Sigmoid colon (tissue), 7 donors: Measurements from ENCODE around the gene SLC39A13. TPM values are rescaled to one million over a fixed set of nuclear protein-coding genes. Genes with fewer than 3 reads are reported as not detected.

Experiments
- DNase-seq: peaks from one replicate; pipeline ENCODE4 v3.0.0-alpha.2; 2019
- H3K27ac ChIP-seq, 4 donors: fragments of 200-600 bp; sonication (generic); one replicate each; pipeline ENCODE4 v1.5.1; 2016 to 2019; ENCODE audit warnings: mild to moderate bottlenecking in 1 of 4
- H3K27me3 ChIP-seq, 3 donors: fragments of 200-600 bp; sonication (generic); one replicate each; pipeline ENCODE4 v1.5.1; 2019; ENCODE audit warnings: mild to moderate bottlenecking in 1 of 3
- H3K36me3 ChIP-seq, 4 donors: fragments of 200-600 bp; sonication (generic); one replicate each; pipeline ENCODE4 v1.5.1; 2016 to 2019
- H3K4me1 ChIP-seq, 4 donors: fragments of 200-600 bp; sonication (generic); one replicate each; pipeline ENCODE4 v1.5.1; 2017 to 2019
- H3K4me3 ChIP-seq, 4 donors: fragments of 200-600 bp; sonication (generic); one replicate each; pipeline ENCODE4 v1.5.1; 2017 to 2019; ENCODE audit warnings: mild to moderate bottlenecking in 2 of 4, moderate library complexity in 1 of 4
- H3K9me3 ChIP-seq, 4 donors: fragments of 200-600 bp in 3 of 4; sonication (generic) in 3 of 4; one replicate each; pipeline versions ENCODE4 v1.5.1 to v1.6.1; 2013 to 2019
- EP300 ChIP-seq, 4 donors: sonication (generic); formaldehyde crosslinking; IDR thresholded peaks; one replicate each; pipeline ENCODE4 v1.6.1; 2017; ENCODE audit warnings: antibody characterized with exemption in 4 of 4
- POLR2A ChIP-seq, 2 donors: fragments of 450-650 bp; IDR thresholded peaks; one replicate each; pipeline ENCODE4 v1.6.1; 2016; ENCODE audit warnings: antibody characterized with exemption in 2 of 2, mild to moderate bottlenecking in 2 of 2, moderate library complexity in 2 of 2
- POLR2AphosphoS5 ChIP-seq, 4 donors: sonication (generic); formaldehyde crosslinking; IDR thresholded peaks; one replicate each; pipeline ENCODE4 v1.6.1; 2017; ENCODE audit warnings: antibody characterized with exemption in 4 of 4
- WGBS, 2 donors: extraction: QIAGEN DNeasy Blood & Tissue Kit; methylation state at CpG; one replicate each; pipeline ENCODE4 v1.1.7; 2013; 5-methylcytosine and 5-hydroxymethylcytosine counted together
- intact Hi-C: fragments of 100-400 bp; cut with DNase I; formaldehyde crosslinking; loops from one replicate; pipeline ENCODE4 v1.15.1; 2023
- polyA plus RNA-seq, 3 donors: library from polyadenylated mRNA; stranded (reverse); fragments of 200-250 nt; gene quantifications; one replicate each; pipeline ENCODE4 v1.2.3, GENCODE V29; 2013
- total RNA-seq, 4 donors: library from RNA; depleted of rRNA; stranded (reverse); fragments of >200 nt; gene quantifications; one replicate each; pipeline ENCODE4 v1.1.0, GENCODE V29; 2016
- TF ChIP-seq, protein P1 (sequence below), 4 experiments: fragments of 450-650 bp in 3 of 4; fragments of 200-600 bp in 1 of 4; IDR thresholded peaks; one replicate each; pipeline ENCODE4 v1.5.1; 2016 to 2019; ENCODE audit warnings: antibody characterized with exemption in 4 of 4, mild to moderate bottlenecking in 3 of 4, moderate library complexity in 2 of 4
- donor health status: healthy with polysubstance abuse.
- donor health status: Bipolar disorder and iron deficiency.
- donor health status: healthy.

The SLC39A13 gene
- total and polyA plus RNA-seq, 7 donors = 4.6 to 87.5 (median 38.2) TPM

DNA sequence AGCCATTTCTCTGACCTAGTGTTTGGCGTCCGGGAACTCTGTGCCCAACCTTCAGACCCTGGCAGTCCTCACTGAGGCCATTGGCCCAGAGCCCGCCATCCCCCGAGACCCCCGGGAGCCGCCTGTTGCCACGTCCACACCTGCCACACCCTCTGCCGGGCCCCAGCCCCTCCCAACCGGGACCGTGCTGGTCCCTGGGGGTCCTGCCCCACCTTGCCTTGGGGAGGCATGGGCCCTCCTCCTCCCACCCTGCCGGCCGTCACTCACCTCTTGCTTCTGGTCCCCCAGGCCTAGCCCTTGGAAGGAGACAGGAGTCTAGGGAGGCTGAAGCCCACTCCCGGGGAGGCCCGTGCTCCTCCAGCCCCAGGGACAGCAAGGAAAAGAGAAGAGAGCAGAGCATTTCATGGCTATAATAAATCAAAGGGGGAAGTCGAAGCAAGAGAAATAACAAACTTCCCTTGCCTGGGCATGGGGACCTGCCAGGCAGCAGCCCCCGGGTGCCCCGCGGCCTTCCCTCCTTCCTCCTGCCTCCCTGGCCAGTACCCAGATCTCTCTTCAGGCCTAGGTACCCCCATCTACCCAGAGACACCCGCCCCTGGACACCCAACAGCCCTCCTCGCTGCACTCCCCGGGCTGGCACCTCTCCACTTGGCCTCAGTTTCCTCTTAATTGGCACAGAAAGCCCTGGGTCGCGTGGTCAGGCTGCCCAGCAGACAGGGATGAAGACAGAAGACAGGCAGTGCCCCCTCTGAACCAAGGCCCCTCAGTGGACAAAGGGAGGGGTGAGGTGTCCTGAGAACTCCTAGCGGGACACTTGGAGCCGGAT lies 13.0 kb upstream of the SLC39A13 start:
- Histone ChIP-seq H3K36me3 (no peaks in the 10 kb centered on the region), H3K4me1 (peaks cover 0 to 12% (median 9%) of the 10 kb centered on the region in 4 donors), H3K9me3 (no peaks in the 10 kb centered on the region), H3K27me3 (no peaks in the 10 kb centered on the region), H3K4me3 (peak overlapping the region in 1 of 4 donors; percentile 21), H3K27ac (peak overlapping the region; percentile 61 to 80 (median 67))
- intact Hi-C loops = no loop called here
- TF ChIP-seq POLR2AphosphoS5 (IDR thresholded peaks at IDR 0.05) = no peak
- TF ChIP-seq POLR2A (IDR thresholded peaks at IDR 0.05) = no peak
- no peak for TF ChIP-seq EP300 (IDR thresholded peaks at IDR 0.05)
- TF ChIP-seq, protein P1, sequence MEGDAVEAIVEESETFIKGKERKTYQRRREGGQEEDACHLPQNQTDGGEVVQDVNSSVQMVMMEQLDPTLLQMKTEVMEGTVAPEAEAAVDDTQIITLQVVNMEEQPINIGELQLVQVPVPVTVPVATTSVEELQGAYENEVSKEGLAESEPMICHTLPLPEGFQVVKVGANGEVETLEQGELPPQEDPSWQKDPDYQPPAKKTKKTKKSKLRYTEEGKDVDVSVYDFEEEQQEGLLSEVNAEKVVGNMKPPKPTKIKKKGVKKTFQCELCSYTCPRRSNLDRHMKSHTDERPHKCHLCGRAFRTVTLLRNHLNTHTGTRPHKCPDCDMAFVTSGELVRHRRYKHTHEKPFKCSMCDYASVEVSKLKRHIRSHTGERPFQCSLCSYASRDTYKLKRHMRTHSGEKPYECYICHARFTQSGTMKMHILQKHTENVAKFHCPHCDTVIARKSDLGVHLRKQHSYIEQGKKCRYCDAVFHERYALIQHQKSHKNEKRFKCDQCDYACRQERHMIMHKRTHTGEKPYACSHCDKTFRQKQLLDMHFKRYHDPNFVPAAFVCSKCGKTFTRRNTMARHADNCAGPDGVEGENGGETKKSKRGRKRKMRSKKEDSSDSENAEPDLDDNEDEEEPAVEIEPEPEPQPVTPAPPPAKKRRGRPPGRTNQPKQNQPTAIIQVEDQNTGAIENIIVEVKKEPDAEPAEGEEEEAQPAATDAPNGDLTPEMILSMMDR (IDR thresholded peaks at IDR 0.05) = no peak
- 65 to 83% methylated on average over 25 of the region's 25 CpGs for WGBS, 2 donors
- DNase-seq = no peak

DNA sequence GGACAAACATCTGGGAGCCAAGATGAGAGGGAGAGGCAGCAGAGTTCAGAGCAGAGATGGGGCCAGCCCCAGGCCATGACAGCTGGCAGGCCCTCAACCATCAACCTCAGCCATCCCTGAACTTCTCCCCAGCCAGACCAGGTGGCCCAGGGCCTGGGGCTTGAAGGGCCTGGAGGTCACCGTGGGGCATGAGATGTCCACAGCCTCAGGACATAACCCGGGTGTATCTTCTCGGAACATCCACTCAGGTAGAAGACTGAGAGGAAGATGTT lies 12.4 kb upstream of the SLC39A13 start:
- H3K27ac ChIP-seq = peak overlapping the region; percentile 61 to 80 (median 67)
- H3K9me3 ChIP-seq = no peaks in the 10 kb centered on the region
- intact Hi-C loops = no loop called here
- 84 to 93% methylated on average over 3 of the region's 3 CpGs for WGBS, 2 donors
- no peaks in the 10 kb centered on the region for H3K27me3 ChIP-seq
- no peak for DNase-seq
- no peaks in the 10 kb centered on the region for H3K36me3 ChIP-seq
- H3K4me1 ChIP-seq = peaks cover 0 to 17% (median 14%) of the 10 kb centered on the region in 4 donors
- TF ChIP-seq, protein P1 (IDR thresholded peaks at IDR 0.05) = no peak
- TF ChIP-seq POLR2AphosphoS5 (IDR thresholded peaks at IDR 0.05) (no peak), EP300 (IDR thresholded peaks at IDR 0.05) (no peak), POLR2A (IDR thresholded peaks at IDR 0.05) (no peak)
- no peak overlapping the region for H3K4me3 ChIP-seq

DNA sequence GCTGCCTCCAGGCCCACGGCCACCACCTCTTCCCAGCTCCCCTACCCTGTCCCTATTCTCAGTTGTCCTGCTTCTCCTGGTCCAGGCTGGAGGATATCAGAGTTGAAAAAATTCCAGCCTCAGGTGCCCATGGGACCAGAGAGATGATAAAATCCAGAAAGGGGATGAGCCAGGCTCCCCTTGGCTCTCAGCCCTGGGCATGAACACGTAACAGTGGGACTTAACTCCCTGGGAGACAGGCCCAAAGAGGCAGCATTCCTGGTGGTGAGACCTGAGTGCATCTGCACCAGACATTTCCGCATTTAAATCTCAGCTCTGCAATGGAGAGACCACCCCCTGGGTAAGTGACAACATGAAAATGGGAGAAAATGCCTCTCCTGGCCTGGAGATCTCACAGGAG lies 10.4 kb upstream of the SLC39A13 start:
- Histone ChIP-seq H3K9me3 (no peaks in the 10 kb centered on the region), H3K27me3 (no peaks in the 10 kb centered on the region), H3K27ac (no peak overlapping the region), H3K4me1 (peaks cover 0 to 18% (median 15%) of the 10 kb centered on the region in 4 donors), H3K4me3 (no peak overlapping the region), H3K36me3 (no peaks in the 10 kb centered on the region)
- 92 to 93% methylated on average over 3 of the region's 3 CpGs for WGBS, 2 donors
- no peak for TF ChIP-seq POLR2AphosphoS5 (IDR thresholded peaks at IDR 0.05)
- no peak for TF ChIP-seq POLR2A (IDR thresholded peaks at IDR 0.05)
- TF ChIP-seq EP300 (IDR thresholded peaks at IDR 0.05) = no peak
- TF ChIP-seq, protein P1 (IDR thresholded peaks at IDR 0.05) = no peak
- no peak for DNase-seq
- intact Hi-C loops = no loop called here

DNA sequence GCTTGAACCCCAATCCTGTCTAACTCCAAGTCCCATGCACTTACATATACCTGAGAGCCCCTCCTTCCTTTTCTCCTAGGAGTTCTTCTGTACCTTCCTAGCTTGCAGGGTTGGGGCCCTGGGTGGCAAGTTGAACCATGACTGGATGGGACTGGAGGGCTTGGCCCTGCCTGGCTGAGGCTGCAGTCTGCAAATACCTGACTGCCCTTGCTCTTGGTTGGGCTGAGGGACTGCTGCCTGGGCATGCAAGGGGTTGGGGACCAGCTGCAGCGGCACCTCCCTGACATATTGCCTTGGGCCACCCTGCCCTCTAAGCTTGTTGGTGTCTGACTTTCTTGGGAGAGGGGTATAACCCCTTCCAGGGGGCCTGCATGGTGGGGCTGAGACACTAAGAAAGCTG lies 9.8 kb upstream of the SLC39A13 start:
- intact Hi-C loops = no loop called here
- no peak for TF ChIP-seq EP300 (IDR thresholded peaks at IDR 0.05)
- TF ChIP-seq, protein P1 (IDR thresholded peaks at IDR 0.05) = no peak
- TF ChIP-seq POLR2AphosphoS5 (IDR thresholded peaks at IDR 0.05) = no peak
- TF ChIP-seq POLR2A (IDR thresholded peaks at IDR 0.05) = no peak
- Histone ChIP-seq H3K9me3 (no peaks in the 10 kb centered on the region), H3K4me3 (no peak overlapping the region), H3K27ac (no peak overlapping the region), H3K27me3 (no peaks in the 10 kb centered on the region), H3K36me3 (no peaks in the 10 kb centered on the region), H3K4me1 (peaks cover 0 to 18% (median 15%) of the 10 kb centered on the region in 4 donors)
- DNase-seq = no peak
- 96 to 100% methylated on average over 1 of the region's 1 CpG for WGBS, 2 donors
